ENCODE results near the gene STRAP. TPM values are rescaled to one million over a fixed set of nuclear protein-coding genes. Genes with fewer than 3 reads are reported as not detected.

Gene STRAP
- total and polyA plus RNA-seq, 10 of the 15 experiments (the other 5 are each of a cell fraction or from before 2014, with no cell fraction given), result 64.3 to 281 (median 119) TPM

DNA sequence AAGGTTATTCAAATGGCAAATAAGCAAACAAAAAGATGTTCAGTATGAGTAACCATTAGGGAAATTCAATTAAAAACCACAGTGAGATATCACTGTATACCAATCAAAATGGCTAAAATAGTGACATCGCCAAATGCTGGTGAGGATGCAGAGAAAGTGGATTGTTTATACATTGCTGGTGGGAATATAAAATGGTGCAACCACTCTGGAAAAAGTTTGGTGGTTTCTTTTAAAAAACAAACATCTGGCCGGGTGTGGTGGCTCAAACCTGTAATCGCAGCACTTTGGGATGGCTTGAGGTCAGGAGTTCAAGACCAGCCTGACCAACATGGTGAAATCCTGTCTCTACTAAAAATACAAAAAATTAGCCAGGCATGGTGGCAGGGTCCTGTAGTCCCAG is 14.0 kb upstream of the STRAP start:
- no peak overlapping the region for H3K4me3 ChIP-seq
- no peak overlapping the region for H2AFZ ChIP-seq (ENCODE audit: control insufficient read depth, low read depth, low read length)
- no peaks in the 10 kb centered on the region for H3K79me2 ChIP-seq (ENCODE audit: control insufficient read depth, insufficient read depth, low read length)
- POLR2A ChIA-PET, result no interaction called here
- DNase-seq (ENCODE audit: low read depth, low spot score) (no peak), FAIRE-seq (no peak), ATAC-seq (no peak)
- no peaks in the 10 kb centered on the region for H3K36me3 ChIP-seq (ENCODE audit: control insufficient read depth in 2 of 2, insufficient read depth in 2 of 2, low read length in 1 of 2)
- no peak overlapping the region for H3K9ac ChIP-seq (ENCODE audit: control insufficient read depth, insufficient read depth, low read length)
- intact Hi-C loops (cut with micrococcal nuclease; ENCODE audit: unreplicated experiment) (no loop called here), in situ Hi-C loops (cut with MboI) (no loop called here)
- H3K9me3 ChIP-seq (replicated peaks; ENCODE audit: control insufficient read depth, insufficient read depth, low read length), result no peaks in the 10 kb centered on the region; the same call in 2 of the 3 replicates
- no peak overlapping the region for H3K4me2 ChIP-seq (ENCODE audit: control insufficient read depth, insufficient read depth)
- no peaks in the 10 kb centered on the region for H3K27me3 ChIP-seq (replicated peaks in 1 of 2; ENCODE audit: control insufficient read depth in 2 of 2, insufficient read depth in 2 of 2, low read length in 1 of 2)
- WGBS (ENCODE audit: insufficient coverage, insufficient replicate concordance, low lambda C conversion rate, missing lambda C conversion rate), result 82% methylated on average over 3 of the region's 3 CpGs
- no peaks in the 10 kb centered on the region for H4K20me1 ChIP-seq (ENCODE audit: control insufficient read depth, insufficient read depth)
- SMC1A ChIA-PET (ENCODE audit: uncharacterized antibody, unreplicated experiment), result interaction anchor here (0.6 to 1.4 kb wide), 2 partner anchors 13 to 32 kb away, joined by 3 to 5 read pairs; no protein-coding TSS in a partner anchor
- CTCF ChIA-PET, result interaction anchor here (0.6 to 0.8 kb wide), 2 partner anchors 33 to 283 kb away, joined by 3 to 5 read pairs; no protein-coding TSS in a partner anchor
- H3K27ac ChIP-seq (ENCODE audit: control insufficient read depth, insufficient read depth), result no peak overlapping the region
- RAD21 ChIA-PET (ENCODE audit: unreplicated experiment), result no interaction called here
- TF ChIP-seq TCF7 (IDR thresholded peaks at IDR 0.05; ENCODE audit: borderline replicate concordance), result no peak
- no peak for TF ChIP-seq MTA3 (IDR thresholded peaks at IDR 0.05; ENCODE audit: borderline replicate concordance, low read length)
- no peak for TF ChIP-seq MYC (IDR thresholded peaks at IDR 0.05; ENCODE audit: insufficient read depth, insufficient read length, insufficient replicate concordance, low read length, severe bottlenecking)
- TF ChIP-seq MYB (IDR thresholded peaks at IDR 0.05; ENCODE audit: borderline replicate concordance, low read depth, low read length), result no peak
- TF ChIP-seq NRF1 (conservative IDR thresholded peaks at IDR 0.05; ENCODE audit: low read depth, low read length), result no peak
- TF ChIP-seq, protein P1, sequence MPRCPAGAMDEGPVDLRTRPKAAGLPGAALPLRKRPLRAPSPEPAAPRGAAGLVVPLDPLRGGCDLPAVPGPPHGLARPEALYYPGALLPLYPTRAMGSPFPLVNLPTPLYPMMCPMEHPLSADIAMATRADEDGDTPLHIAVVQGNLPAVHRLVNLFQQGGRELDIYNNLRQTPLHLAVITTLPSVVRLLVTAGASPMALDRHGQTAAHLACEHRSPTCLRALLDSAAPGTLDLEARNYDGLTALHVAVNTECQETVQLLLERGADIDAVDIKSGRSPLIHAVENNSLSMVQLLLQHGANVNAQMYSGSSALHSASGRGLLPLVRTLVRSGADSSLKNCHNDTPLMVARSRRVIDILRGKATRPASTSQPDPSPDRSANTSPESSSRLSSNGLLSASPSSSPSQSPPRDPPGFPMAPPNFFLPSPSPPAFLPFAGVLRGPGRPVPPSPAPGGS (IDR thresholded peaks at IDR 0.05; ENCODE audit: borderline replicate concordance, insufficient read depth, low read depth, low read length, poor library complexity, severe bottlenecking), result no peak
- TF ChIP-seq EGR1 (IDR thresholded peaks at IDR 0.05; ENCODE audit: borderline replicate concordance in 1 of 2, low read depth in 2 of 2, low read length in 2 of 2), result no peak
- no peak for TF ChIP-seq MEF2A (IDR thresholded peaks at IDR 0.05; ENCODE audit: insufficient read depth, low read depth, low read length)
- TF ChIP-seq BHLHE40 (IDR thresholded peaks at IDR 0.05; ENCODE audit: borderline replicate concordance in 1 of 2, low read depth in 2 of 2, low read length in 1 of 2), result no peak
- TF ChIP-seq CBX5 (IDR thresholded peaks at IDR 0.05; ENCODE audit: low read depth), result no peak
- no peak for TF ChIP-seq RBBP5 (conservative IDR thresholded peaks at IDR 0.05)
- TF ChIP-seq HCFC1 (IDR thresholded peaks at IDR 0.05; ENCODE audit: low read length), result no peak
- no peak for TF ChIP-seq SREBF1 (IDR thresholded peaks at IDR 0.05; ENCODE audit: low read length)
- TF ChIP-seq CREM (IDR thresholded peaks at IDR 0.05; ENCODE audit: low read depth), result no peak
- TF ChIP-seq FOS (IDR thresholded peaks at IDR 0.05; ENCODE audit: borderline replicate concordance, extremely low read depth, insufficient read length), result no peak
- TF ChIP-seq SUPT20H (IDR thresholded peaks at IDR 0.05; ENCODE audit: borderline replicate concordance, control insufficient read depth, low read depth, low read length), result no peak
- TF ChIP-seq, protein P2, sequence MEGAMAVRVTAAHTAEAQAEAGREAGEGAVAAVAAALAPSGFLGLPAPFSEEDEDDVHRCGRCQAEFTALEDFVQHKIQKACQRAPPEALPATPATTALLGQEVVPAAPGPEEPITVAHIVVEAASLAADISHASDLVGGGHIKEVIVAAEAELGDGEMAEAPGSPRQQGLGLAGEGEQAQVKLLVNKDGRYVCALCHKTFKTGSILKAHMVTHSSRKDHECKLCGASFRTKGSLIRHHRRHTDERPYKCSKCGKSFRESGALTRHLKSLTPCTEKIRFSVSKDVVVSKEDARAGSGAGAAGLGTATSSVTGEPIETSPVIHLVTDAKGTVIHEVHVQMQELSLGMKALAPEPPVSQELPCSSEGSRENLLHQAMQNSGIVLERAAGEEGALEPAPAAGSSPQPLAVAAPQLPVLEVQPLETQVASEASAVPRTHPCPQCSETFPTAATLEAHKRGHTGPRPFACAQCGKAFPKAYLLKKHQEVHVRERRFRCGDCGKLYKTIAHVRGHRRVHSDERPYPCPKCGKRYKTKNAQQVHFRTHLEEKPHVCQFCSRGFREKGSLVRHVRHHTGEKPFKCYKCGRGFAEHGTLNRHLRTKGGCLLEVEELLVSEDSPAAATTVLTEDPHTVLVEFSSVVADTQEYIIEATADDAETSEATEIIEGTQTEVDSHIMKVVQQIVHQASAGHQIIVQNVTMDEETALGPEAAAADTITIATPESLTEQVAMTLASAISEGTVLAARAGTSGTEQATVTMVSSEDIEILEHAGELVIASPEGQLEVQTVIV (IDR thresholded peaks at IDR 0.05; ENCODE audit: borderline replicate concordance, partially characterized antibody), result no peak
- no peak for TF ChIP-seq MXI1 (IDR thresholded peaks at IDR 0.05; ENCODE audit: low read depth, low read length)
- no TSS peak for BruUV-seq (replicated peaks)
- H3K4me1 ChIP-seq (ENCODE audit: control insufficient read depth, insufficient read depth, low read length), result no peaks in the 10 kb centered on the region

All from GM12878 (cell line).